Measurements from ENCODE around the gene C6orf47. TPM values are rescaled to one million over a fixed set of nuclear protein-coding genes. Genes with fewer than 3 reads are reported as not detected.

C6orf47 gene
- polyA plus RNA-seq, 1 experiment = 13.0 TPM

DNA sequence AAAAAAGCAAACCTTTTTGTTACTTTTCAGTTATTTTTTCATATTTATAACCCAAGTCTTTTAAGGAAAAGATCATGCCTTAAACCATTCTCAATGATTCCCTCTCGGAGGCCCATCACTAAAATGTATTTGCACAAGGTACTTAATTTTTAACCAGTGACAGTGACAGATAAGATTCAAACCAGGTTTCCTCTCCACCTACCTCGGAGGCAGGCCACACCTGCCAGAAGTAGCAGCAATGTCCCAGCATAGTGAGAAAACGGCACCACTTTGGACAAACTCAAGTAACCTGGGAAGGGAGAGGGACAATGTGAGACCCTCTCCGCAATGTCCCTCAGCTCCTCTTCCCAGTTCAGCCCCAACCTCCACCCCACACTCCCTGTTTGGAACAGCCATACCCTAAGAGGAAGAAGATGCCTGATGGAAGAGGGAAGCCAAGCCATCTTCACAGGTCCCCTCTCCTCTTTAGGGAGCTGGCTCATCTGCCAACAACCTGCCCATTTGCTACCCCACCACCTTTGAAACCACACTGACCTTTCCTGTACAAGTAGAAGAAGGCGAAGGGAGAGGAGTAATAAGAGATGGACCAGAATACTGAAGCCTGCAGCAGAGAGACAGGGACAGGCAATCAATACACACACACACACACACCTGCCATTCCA, 40.3 kb upstream of the C6orf47 start:
- TF ChIP-seq, protein P1, sequence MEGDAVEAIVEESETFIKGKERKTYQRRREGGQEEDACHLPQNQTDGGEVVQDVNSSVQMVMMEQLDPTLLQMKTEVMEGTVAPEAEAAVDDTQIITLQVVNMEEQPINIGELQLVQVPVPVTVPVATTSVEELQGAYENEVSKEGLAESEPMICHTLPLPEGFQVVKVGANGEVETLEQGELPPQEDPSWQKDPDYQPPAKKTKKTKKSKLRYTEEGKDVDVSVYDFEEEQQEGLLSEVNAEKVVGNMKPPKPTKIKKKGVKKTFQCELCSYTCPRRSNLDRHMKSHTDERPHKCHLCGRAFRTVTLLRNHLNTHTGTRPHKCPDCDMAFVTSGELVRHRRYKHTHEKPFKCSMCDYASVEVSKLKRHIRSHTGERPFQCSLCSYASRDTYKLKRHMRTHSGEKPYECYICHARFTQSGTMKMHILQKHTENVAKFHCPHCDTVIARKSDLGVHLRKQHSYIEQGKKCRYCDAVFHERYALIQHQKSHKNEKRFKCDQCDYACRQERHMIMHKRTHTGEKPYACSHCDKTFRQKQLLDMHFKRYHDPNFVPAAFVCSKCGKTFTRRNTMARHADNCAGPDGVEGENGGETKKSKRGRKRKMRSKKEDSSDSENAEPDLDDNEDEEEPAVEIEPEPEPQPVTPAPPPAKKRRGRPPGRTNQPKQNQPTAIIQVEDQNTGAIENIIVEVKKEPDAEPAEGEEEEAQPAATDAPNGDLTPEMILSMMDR (IDR thresholded peaks at IDR 0.05; ENCODE audit: insufficient read depth, low read depth, low read length) = no peak
- ChIA-PET POLR2A (no interaction called here), CTCF (interaction anchor here (0.5 to 2.0 kb wide), 2 partner anchors 69 to 88 kb away, joined by 3 to 5 read pairs; no protein-coding TSS in a partner anchor)
- DNase-seq (ENCODE audit: low read depth) = no peak
- peaks cover 3% of the 10 kb centered on the region; the same call in 1 of the 2 replicates for H3K36me3 ChIP-seq (ENCODE audit: control insufficient read depth, insufficient read depth, low read length)
- no peak overlapping the region for H3K4me3 ChIP-seq (ENCODE audit: low read depth, low read length)
- no peaks in the 10 kb centered on the region for H3K27me3 ChIP-seq (ENCODE audit: control insufficient read depth, insufficient read depth, low read length)

DNA sequence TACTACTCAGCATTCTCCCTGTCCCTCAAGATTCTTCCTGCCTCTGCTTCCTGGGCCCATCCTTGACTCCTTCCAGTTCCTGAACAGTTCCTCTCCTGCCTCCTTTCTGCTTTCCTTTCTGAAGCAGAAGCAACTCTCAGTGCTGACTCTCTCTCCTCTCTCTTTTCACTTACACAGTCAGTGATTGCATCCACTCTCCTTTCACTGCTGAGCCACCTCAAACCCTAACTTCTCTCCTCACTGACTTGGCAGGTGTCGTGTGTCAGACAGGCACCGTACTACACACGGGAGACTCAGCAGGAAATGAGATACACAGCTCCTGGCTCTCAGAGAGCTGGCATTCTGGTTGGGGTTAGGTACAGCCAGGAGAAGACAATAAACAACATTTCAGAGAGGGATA, 37.0 kb upstream of the C6orf47 start:
- Histone ChIP-seq H3K4me3 (ENCODE audit: low read depth, low read length) (no peak overlapping the region), H3K27me3 (ENCODE audit: control insufficient read depth, insufficient read depth, low read length) (no peaks in the 10 kb centered on the region), H3K36me3 (ENCODE audit: control insufficient read depth, insufficient read depth, low read length) (peaks cover 18% of the 10 kb centered on the region)
- ChIA-PET POLR2A (no interaction called here), CTCF (no interaction called here)
- TF ChIP-seq, protein P1 (IDR thresholded peaks at IDR 0.05; ENCODE audit: insufficient read depth, low read depth, low read length) = no peak
- no peak for DNase-seq (ENCODE audit: low read depth)

DNA sequence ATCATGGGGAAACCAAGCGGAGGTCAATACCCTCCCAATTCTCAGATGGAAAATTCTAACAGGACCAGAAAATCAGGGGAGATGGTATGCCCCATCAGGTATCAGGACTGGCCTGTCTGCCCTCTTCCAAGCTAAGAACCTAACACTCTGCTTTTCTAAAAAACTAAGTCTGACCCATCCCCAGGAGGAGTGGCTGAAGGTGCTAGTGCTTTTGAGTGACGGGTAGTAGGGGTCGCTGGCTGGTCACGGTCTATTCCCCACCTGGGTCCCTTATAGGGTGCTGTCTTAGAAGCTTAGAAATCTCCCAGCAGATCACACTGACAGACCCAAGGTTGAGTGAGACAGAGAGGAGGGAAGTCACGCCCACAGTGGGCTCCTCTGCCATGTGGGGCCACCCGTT, 33.0 kb upstream of the C6orf47 start:
- peaks cover 36% of the 10 kb centered on the region for H3K36me3 ChIP-seq (ENCODE audit: control insufficient read depth, insufficient read depth, low read length)
- no peak for DNase-seq (ENCODE audit: low read depth)
- ChIA-PET CTCF (no interaction called here), POLR2A (no interaction called here)
- H3K4me3 ChIP-seq (ENCODE audit: low read depth, low read length) = no peak overlapping the region
- H3K27me3 ChIP-seq (ENCODE audit: control insufficient read depth, insufficient read depth, low read length) = no peaks in the 10 kb centered on the region
- TF ChIP-seq, protein P1 (IDR thresholded peaks at IDR 0.05; ENCODE audit: insufficient read depth, low read depth, low read length) = no peak

DNA sequence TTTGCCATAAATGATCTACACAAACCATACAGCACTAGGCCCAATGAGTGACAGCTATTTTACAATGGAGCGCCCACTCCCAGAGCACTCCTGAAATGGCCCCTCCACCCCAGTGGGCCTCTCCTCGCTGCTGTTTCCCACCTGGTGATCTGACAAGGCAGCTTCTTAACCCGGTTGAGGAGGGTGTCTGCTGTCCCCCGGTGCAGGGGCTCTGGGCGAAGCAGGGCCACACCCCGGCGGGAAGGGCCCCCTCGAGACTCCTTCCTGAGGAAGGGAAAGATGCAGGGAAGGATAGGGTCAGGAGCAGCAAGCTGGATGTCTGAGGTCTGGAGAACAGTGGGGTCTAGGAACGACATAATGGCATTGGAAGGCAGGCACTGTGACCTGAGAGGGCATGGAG, 32.3 kb upstream of the C6orf47 start:
- H3K36me3 ChIP-seq (ENCODE audit: control insufficient read depth, insufficient read depth, low read length) = peaks cover 41% of the 10 kb centered on the region
- POLR2A ChIA-PET = no interaction called here

DNA sequence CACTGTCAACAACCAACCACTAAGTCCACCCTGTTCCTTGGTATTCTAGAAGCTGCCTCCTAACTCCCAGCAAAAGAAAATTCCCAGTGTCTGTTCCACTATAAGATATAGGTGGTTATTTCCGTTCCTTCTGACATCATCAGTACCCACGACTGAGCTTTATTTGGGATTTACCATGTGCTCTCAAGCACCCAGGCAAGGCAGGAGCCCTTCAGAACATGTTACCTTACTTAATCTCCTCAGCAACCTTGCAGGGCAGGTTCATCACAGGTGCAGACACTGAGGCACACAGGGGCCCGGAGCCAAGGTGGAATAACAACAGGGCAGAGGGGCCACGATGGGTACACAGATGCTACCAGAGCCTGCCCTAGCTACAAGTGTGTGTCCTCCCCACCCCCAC, 31.8 kb upstream of the C6orf47 start:
- Histone ChIP-seq H3K27me3 (ENCODE audit: control insufficient read depth, insufficient read depth, low read length) (no peaks in the 10 kb centered on the region), H3K36me3 (ENCODE audit: control insufficient read depth, insufficient read depth, low read length) (peaks cover 43% of the 10 kb centered on the region), H3K4me3 (ENCODE audit: low read depth, low read length) (no peak overlapping the region)
- TF ChIP-seq, protein P1 (IDR thresholded peaks at IDR 0.05; ENCODE audit: insufficient read depth, low read depth, low read length) = no peak
- ChIA-PET POLR2A (no interaction called here), CTCF (interaction anchor here (2.1 kb wide), 1 partner anchor 11 kb away, joined by 12 read pairs; the partner anchor contains the start of gene LY6G5C)
- no peak for DNase-seq (ENCODE audit: low read depth)

More for the DNA sequence above, 32.3 kb upstream of the C6orf47 start:
- H3K4me3 ChIP-seq (ENCODE audit: low read depth, low read length) = no peak overlapping the region
- TF ChIP-seq, protein P1 (IDR thresholded peaks at IDR 0.05; ENCODE audit: insufficient read depth, low read depth, low read length) = no peak
- no peaks in the 10 kb centered on the region for H3K27me3 ChIP-seq (ENCODE audit: control insufficient read depth, insufficient read depth, low read length)
- no peak for DNase-seq (ENCODE audit: low read depth)
- CTCF ChIA-PET = interaction anchor here (2.1 kb wide), 1 partner anchor 12 kb away, joined by 12 read pairs; the partner anchor contains the start of gene LY6G5C

Measured in BJ (cell line).